ENCODE measurements around the gene ALKBH5. TPM values are rescaled to one million over a fixed set of nuclear protein-coding genes. Genes with fewer than 3 reads are reported as not detected.

ALKBH5 gene
- polyA plus RNA-seq, 1 donor from 2014 or later, result 55.0 TPM

DNA sequence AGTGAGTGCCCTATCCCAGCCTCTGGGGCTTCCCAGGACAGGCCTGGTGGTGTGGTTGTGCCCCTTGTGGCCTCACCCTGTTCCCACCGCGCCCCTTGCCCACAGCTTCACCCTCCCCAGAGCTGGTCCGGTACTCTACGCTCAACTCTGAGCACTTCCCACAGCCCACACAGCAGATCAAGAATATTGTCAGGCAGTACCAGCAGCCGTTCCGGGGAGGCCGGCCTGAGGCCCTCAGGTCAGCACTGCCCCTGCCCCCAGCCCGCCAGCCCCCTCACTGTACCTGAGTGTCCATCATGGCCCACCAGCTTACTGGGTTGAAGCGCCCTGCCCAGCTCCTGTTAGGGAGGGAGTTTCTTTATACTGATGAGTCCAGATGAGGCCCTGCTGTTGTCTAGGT lies 32.3 kb upstream of the ALKBH5 start:
- TF ChIP-seq SMC3 (conservative IDR thresholded peaks at IDR 0.05; ENCODE audit: poor library complexity) (no peak), EZH2 (IDR thresholded peaks at IDR 0.05; ENCODE audit: borderline replicate concordance, insufficient read depth, low read length, poor library complexity, severe bottlenecking) (no peak), MXI1 (conservative IDR thresholded peaks at IDR 0.05; ENCODE audit: poor library complexity, severe bottlenecking) (no peak)
- TF ChIP-seq, protein P1, sequence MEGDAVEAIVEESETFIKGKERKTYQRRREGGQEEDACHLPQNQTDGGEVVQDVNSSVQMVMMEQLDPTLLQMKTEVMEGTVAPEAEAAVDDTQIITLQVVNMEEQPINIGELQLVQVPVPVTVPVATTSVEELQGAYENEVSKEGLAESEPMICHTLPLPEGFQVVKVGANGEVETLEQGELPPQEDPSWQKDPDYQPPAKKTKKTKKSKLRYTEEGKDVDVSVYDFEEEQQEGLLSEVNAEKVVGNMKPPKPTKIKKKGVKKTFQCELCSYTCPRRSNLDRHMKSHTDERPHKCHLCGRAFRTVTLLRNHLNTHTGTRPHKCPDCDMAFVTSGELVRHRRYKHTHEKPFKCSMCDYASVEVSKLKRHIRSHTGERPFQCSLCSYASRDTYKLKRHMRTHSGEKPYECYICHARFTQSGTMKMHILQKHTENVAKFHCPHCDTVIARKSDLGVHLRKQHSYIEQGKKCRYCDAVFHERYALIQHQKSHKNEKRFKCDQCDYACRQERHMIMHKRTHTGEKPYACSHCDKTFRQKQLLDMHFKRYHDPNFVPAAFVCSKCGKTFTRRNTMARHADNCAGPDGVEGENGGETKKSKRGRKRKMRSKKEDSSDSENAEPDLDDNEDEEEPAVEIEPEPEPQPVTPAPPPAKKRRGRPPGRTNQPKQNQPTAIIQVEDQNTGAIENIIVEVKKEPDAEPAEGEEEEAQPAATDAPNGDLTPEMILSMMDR (IDR thresholded peaks at IDR 0.05; ENCODE audit: poor library complexity, severe bottlenecking), result no peak
- H3K4me2 ChIP-seq (ENCODE audit: low read length), result no peak overlapping the region
- no peak overlapping the region for H3K27ac ChIP-seq (ENCODE audit: low read length)

DNA sequence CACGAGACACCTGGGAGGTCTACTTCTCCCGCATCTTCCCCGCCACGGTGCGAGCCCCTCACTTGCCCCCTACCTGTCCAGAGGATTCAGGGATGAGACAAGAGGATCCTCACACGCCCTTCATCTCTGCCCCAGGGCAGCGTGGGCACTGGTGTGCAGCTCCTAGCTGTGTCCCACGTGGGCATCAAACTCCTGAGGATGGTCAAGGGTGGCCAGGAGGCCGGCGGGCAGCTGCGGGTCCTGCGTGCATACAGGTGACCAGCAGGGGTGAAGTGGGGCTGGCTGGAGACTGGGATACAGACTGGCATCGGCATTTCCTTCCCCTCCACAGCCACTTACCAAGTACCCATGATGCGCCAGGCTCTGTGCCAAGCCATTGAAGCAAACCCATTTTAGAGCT lies 28.4 kb upstream of the ALKBH5 start:
- H3K9me3 ChIP-seq (ENCODE audit: low read length), result no peaks in the 10 kb centered on the region
- H3K9ac ChIP-seq (ENCODE audit: low read length), result no peak overlapping the region
- no peak overlapping the region for H3K4me3 ChIP-seq (ENCODE audit: low read length)
- no peaks in the 10 kb centered on the region for H4K20me1 ChIP-seq (ENCODE audit: insufficient read depth)
- H2AFZ ChIP-seq (ENCODE audit: low read depth, low read length), result no peak overlapping the region
- no peaks in the 10 kb centered on the region for H3K9me2 ChIP-seq (ENCODE audit: insufficient read depth, low read length)
- TF ChIP-seq, protein P2, sequence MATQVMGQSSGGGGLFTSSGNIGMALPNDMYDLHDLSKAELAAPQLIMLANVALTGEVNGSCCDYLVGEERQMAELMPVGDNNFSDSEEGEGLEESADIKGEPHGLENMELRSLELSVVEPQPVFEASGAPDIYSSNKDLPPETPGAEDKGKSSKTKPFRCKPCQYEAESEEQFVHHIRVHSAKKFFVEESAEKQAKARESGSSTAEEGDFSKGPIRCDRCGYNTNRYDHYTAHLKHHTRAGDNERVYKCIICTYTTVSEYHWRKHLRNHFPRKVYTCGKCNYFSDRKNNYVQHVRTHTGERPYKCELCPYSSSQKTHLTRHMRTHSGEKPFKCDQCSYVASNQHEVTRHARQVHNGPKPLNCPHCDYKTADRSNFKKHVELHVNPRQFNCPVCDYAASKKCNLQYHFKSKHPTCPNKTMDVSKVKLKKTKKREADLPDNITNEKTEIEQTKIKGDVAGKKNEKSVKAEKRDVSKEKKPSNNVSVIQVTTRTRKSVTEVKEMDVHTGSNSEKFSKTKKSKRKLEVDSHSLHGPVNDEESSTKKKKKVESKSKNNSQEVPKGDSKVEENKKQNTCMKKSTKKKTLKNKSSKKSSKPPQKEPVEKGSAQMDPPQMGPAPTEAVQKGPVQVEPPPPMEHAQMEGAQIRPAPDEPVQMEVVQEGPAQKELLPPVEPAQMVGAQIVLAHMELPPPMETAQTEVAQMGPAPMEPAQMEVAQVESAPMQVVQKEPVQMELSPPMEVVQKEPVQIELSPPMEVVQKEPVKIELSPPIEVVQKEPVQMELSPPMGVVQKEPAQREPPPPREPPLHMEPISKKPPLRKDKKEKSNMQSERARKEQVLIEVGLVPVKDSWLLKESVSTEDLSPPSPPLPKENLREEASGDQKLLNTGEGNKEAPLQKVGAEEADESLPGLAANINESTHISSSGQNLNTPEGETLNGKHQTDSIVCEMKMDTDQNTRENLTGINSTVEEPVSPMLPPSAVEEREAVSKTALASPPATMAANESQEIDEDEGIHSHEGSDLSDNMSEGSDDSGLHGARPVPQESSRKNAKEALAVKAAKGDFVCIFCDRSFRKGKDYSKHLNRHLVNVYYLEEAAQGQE (IDR thresholded peaks at IDR 0.05; ENCODE audit: borderline replicate concordance), result no peak
- TF ChIP-seq TAF1 (IDR thresholded peaks at IDR 0.05; ENCODE audit: low read depth) (no peak), RAD21 (conservative IDR thresholded peaks at IDR 0.05) (no peak), POLR2AphosphoS5 (IDR thresholded peaks at IDR 0.05) (no peak), EZH2 (IDR thresholded peaks at IDR 0.05; ENCODE audit: borderline replicate concordance, insufficient read depth, low read length, poor library complexity, severe bottlenecking) (no peak), SMC3 (conservative IDR thresholded peaks at IDR 0.05; ENCODE audit: poor library complexity) (no peak), MXI1 (conservative IDR thresholded peaks at IDR 0.05; ENCODE audit: poor library complexity, severe bottlenecking) (no peak)
- TF ChIP-seq, protein P1 (IDR thresholded peaks at IDR 0.05; ENCODE audit: poor library complexity, severe bottlenecking), result no peak
- no peaks in the 10 kb centered on the region for H3K36me3 ChIP-seq (ENCODE audit: insufficient read depth, low read length)
- no peaks in the 10 kb centered on the region for H3K79me2 ChIP-seq (replicated peaks; ENCODE audit: insufficient read depth, low read length)
- no peaks in the 10 kb centered on the region for H3K27me3 ChIP-seq (ENCODE audit: insufficient read depth, low read depth, low read length)
- no peak overlapping the region for H3K27ac ChIP-seq (ENCODE audit: low read length)
- no peak overlapping the region for H3K4me2 ChIP-seq (ENCODE audit: low read length)
- no peaks in the 10 kb centered on the region for H3F3A ChIP-seq (ENCODE audit: insufficient read depth, low read length, poor library complexity, severe bottlenecking)

More for the DNA sequence above, 32.3 kb upstream of the ALKBH5 start:
- H3K9me3 ChIP-seq (ENCODE audit: low read length), result no peaks in the 10 kb centered on the region
- no peaks in the 10 kb centered on the region for H3K9me2 ChIP-seq (ENCODE audit: insufficient read depth, low read length)
- no peaks in the 10 kb centered on the region for H3F3A ChIP-seq (ENCODE audit: insufficient read depth, low read length, poor library complexity, severe bottlenecking)
- H4K20me1 ChIP-seq (ENCODE audit: insufficient read depth), result no peaks in the 10 kb centered on the region
- H3K79me2 ChIP-seq (replicated peaks; ENCODE audit: insufficient read depth, low read length), result no peaks in the 10 kb centered on the region
- no peaks in the 10 kb centered on the region for H3K36me3 ChIP-seq (ENCODE audit: insufficient read depth, low read length)
- no peak overlapping the region for H3K9ac ChIP-seq (ENCODE audit: low read length)
- H3K4me3 ChIP-seq (ENCODE audit: low read length), result no peak overlapping the region
- H3K27me3 ChIP-seq (ENCODE audit: insufficient read depth, low read depth, low read length), result no peaks in the 10 kb centered on the region
- no peak overlapping the region for H2AFZ ChIP-seq (ENCODE audit: low read depth, low read length)

Measured in neural cell (in vitro differentiated cells).